Measurements from ENCODE around the gene PRKG2.
"Not testable (repeated sequence)": the region's sequence is repeated elsewhere in the genome, so short reads cannot be mapped to it uniquely, and the experiment has no call there.

Gene PRKG2

DNA sequence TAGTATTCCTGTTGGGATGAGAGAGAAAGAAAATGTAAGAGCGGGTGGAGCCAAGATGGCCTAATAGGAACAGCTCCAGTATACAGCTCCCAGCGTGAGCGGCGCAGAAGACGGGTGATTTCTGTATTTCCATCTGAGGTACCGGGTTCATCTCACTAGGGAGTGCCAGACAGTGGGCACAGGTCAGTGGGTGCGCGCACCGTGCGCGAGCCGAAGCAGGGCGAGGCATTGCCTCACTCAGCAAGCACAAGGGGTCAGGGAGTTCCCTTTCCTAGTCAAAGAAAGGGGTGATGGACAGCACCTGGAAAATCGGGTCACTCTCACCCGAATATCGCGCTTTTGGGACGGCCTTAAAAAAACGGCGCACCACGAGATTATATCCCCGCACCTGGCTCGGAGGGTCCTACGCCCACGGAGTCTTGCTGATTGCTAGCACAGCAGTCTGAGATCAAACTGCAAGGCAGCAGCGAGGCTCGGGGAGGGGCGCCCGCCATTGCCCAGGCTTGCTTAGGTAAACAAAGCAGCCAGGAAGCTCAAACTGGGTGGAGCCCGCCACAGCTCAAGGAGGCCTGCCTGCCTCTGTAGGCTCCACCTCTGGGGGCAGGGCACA, 61.2 kb downstream of the PRKG2 start:
- DNase-seq (ENCODE audit: low read depth, low spot score) = not testable (repeated sequence)

GRCh38 chr4:81152839-81153713, 61.9 kb downstream of the PRKG2 start:
- no peak for DNase-seq (ENCODE audit: low read depth, low spot score)

- DNase-seq (ENCODE audit: low read depth, low spot score) = no peak
Observed at GRCh38 chr4:81149976-81150375, 65.0 kb downstream of the PRKG2 start.

- DNase-seq (ENCODE audit: low read depth, low spot score) = no peak
Observed at GRCh38 chr4:81148576-81148975, 66.4 kb downstream of the PRKG2 start.

GRCh38 chr4:81146466-81146865, 68.6 kb downstream of the PRKG2 start:
- no peak for DNase-seq (ENCODE audit: low read depth, low spot score)

- DNase-seq (ENCODE audit: low read depth, low spot score) = no peak
Observed at GRCh38 chr4:81143183-81143582, 71.8 kb downstream of the PRKG2 start.

DNA sequence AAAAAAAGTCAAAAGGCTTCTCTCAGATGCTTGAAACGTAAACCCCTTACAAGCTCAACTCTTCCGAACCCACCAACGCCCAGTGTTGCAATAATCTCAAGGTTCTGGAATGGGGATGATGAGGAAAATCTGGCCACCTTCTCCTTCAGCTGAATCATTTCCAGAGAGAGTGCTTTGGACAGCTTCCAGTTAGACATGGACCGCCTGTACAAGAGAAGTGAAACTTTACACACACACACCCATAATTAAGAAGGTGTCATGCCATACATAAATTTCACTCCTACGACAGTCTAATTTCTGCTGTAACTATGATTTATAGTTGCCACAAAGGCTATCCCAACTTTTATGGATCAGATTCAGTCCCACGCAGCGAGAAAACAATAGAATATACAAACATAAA, 72.3 kb downstream of the PRKG2 start:
- DNase-seq (ENCODE audit: low read depth, low spot score) = no peak

GRCh38 chr4:81137894-81138293, 77.1 kb downstream of the PRKG2 start:
- DNase-seq (ENCODE audit: low read depth, low spot score) = no peak

- no peak for DNase-seq (ENCODE audit: low read depth, low spot score)
Observed at GRCh38 chr4:81137446-81137845, 77.6 kb downstream of the PRKG2 start.

- no peak for DNase-seq (ENCODE audit: low read depth, low spot score)
Observed at GRCh38 chr4:81136161-81136905, 78.7 kb downstream of the PRKG2 start.

DNA sequence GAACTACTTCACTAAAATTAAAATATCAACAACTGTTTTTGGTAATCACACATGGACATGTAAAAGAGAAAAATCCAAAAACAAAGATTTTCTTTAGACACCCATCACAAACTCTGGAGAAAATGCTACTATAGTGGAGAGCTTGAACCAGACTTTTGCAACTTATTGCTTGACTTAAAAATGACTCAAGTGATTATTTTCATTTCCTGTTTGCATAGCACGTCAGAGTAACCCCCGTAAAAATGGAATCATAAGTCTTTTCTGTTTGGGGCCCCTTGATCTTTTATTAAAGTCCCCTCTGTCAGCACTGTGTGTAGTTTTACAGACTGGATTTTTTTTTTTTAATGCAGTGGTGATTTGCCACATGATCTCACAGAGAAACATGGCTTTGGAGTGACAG, 79.5 kb downstream of the PRKG2 start:
- no peak for DNase-seq (ENCODE audit: low read depth, low spot score)

DNA sequence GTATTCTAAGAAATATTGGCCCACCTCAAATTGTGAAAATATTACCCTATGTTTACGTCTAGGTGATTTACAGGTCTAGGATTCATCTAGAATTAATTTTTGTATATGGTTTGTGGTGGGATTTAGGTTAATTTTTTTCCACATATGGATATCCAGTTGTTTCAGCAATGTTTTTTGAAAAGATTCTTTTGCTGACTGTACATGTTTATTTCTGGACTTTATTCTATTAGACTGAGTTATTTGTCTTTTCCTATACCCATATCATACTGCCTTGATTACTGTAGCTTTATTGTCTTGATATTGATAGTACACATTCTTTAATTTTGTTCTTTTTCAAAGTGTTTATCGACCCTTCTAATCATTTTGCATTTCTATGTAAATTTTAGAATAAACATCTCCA, 83.5 kb downstream of the PRKG2 start:
- DNase-seq (ENCODE audit: low read depth, low spot score) = no peak

DNA sequence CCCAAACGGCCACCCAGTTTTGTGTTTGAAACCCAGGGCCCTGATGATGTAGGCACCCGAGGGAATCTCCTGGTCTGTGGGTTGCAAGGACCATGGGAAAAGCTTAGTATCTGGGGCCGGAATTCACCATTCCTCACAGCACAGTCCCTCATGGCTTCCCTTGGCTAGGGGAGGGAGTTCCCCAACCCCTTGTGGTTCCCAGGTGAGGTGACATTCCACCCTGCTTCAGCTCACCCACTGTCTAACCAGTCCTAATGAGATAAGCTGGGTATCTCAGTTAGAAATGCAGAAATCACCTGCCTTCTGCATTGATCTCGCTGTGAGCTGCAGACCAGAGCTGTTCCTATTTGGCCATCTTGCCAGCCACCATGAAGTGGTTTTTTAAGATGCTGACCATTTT, 84.0 kb downstream of the PRKG2 start:
- no peak for DNase-seq (ENCODE audit: low read depth, low spot score)

GRCh38 chr4:81130569-81130968, 84.5 kb downstream of the PRKG2 start:
- no peak for DNase-seq (ENCODE audit: low read depth, low spot score)

DNA sequence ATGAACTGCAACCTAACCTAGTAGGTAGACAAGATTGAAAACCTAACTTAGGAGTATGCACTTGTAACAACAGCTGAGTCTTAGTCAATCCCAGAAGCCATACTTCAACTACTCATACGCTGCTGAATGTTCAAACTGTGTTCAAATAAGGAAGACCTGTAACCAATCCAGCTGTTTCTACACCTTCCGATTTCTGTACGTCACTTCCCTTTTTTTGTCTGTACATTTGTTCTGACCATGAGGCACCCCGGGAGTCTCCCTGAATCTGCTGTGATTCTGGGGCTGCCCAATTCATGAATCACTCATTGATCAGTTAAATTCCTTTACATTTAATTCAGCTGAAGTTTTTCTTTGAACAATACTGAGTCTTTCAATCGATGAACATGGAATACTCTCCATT, 95.0 kb downstream of the PRKG2 start:
- DNase-seq (ENCODE audit: low read depth, low spot score) = no peak

DNA sequence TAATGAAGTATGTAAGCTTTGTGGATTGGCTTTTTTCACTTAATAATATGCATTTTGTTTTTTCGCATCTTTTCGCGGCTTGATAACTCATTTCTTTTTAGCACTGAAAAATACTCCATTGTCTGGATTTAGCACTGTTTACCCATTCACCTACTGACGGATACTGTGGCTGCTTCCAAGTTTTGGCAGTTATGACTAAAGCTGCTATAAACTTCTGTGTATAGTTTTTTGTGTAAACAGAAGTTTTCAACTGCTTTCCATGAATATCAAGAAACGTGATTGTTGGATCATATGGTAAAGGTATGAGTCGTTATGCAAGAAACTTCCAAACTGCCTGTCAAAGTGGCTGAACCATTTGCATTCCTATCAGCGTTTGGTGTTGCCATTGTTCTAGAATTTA, 96.9 kb downstream of the PRKG2 start:
- DNase-seq (ENCODE audit: low read depth, low spot score) = no peak

- DNase-seq (ENCODE audit: low read depth, low spot score) = no peak
Observed at GRCh38 chr4:81116566-81116965, 98.5 kb downstream of the PRKG2 start.

GRCh38 chr4:81113024-81113423, 102.0 kb downstream of the PRKG2 start:
- DNase-seq (ENCODE audit: low read depth, low spot score) = no peak

DNA sequence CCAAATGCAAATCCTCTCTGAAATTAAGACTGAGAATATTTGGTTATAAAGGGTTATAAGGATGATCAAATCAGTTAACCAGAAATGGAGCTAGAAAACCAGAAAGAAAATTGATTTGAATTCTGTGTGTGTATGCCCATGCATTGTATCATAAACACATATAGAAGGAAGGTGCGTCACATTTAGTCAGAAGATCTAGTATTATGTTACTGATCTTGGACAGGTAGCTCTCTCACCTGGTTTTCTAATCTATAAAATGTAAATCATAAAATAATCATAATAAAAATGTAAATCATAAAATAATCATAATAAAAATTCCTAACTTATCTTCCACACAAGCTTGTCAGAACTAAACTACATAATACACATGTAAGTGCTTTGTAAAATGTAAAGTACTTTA, 105.7 kb downstream of the PRKG2 start:
- DNase-seq (ENCODE audit: low read depth, low spot score) = no peak

DNA sequence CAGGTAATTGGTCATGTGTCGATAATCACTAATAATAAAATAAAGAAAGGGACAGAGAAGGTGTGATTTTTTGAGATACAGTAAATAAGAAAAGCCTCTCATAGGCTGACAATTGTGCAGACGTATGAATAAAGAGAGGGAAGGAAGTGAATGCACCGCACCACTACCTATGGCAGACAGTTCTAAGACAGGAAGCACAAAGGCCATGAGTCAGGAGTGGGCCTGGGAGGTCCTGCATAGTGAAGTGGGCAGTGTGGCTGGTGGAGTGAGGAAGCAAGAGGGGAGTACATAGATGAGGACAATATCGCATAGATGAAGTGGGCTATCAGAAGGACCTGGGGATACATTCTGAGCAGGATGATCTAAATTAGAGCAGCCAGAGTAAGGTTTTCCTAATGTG, 108.9 kb downstream of the PRKG2 start:
- no peak for DNase-seq (ENCODE audit: low read depth, low spot score)

GRCh38 chr4:81102107-81102506, 112.9 kb downstream of the PRKG2 start:
- DNase-seq (ENCODE audit: low read depth, low spot score) = no peak

DNA sequence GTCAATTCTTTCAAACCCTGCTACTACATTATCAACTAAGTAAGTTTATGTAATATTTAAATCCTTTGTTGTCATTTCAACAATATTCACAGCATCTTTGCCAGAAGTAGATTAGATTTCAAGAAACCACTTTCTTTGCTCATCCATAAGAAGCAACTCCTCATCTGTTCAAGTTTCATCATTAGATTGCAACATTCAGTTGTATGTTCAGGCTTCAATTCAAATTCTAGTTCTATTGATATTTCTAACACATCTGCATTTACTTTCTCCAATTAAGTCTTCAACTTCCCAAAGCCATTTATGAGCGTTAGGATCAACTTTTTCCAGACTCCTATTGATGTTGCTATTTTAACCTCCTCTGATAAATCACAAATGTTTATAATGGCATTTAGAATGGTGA, 118.5 kb downstream of the PRKG2 start:
- no peak for DNase-seq (ENCODE audit: low read depth, low spot score)

GRCh38 chr4:81095389-81095788, 119.6 kb downstream of the PRKG2 start:
- DNase-seq (ENCODE audit: low read depth, low spot score) = no peak
